Smooth muscle cell (in vitro differentiated cells): ENCODE data around the gene MARK1. TPM values are rescaled to one million over a fixed set of nuclear protein-coding genes. Genes with fewer than 3 reads are reported as not detected.

Experiments
- DNase-seq: peaks from one replicate; lab custom pipeline; 2025; ENCODE audit not compliant: unreplicated experiment; lab: John Stamatoyannopoulos, UW
- H2AFZ ChIP-seq: fragments of 200-600 bp; sonication (generic); 2 replicates; pipeline ENCODE4 v1.6.0; 2016; ENCODE audit warnings: antibody characterized with exemption, low read depth, mild to moderate bottlenecking
- H3F3A ChIP-seq: fragments of 200-600 bp; sonication (generic); 2 replicates; pipeline ENCODE4 v1.6.0; 2017; ENCODE audit warnings: antibody characterized with exemption, low read depth
- H3K27ac ChIP-seq: fragments of 200-600 bp; sonication (generic); 2 replicates; pipeline ENCODE4 v1.5.1; 2016; ENCODE audit warnings: low read depth, mild to moderate bottlenecking
- H3K27me3 ChIP-seq: fragments of 200-600 bp; sonication (generic); 2 replicates; pipeline ENCODE4 v1.6.1; 2016; ENCODE audit warnings: low read depth, mild to moderate bottlenecking
- H3K36me3 ChIP-seq: fragments of 200-600 bp; sonication (generic); 2 replicates; pipeline ENCODE4 v1.5.1; 2016; ENCODE audit warnings: low read depth
- H3K4me1 ChIP-seq: fragments of 200-600 bp; sonication (generic); 2 replicates; pipeline ENCODE4 v1.5.1; 2016; ENCODE audit warnings: low read depth
- H3K4me2 ChIP-seq: fragments of 200-600 bp; sonication (generic); 2 replicates; pipeline ENCODE4 v1.6.0; 2016; ENCODE audit warnings: mild to moderate bottlenecking
- H3K4me3 ChIP-seq: fragments of 200-600 bp; sonication (generic); 2 replicates; pipeline ENCODE4 v1.5.1; 2016; ENCODE audit warnings: mild to moderate bottlenecking
- H3K79me2 ChIP-seq: fragments of 200-600 bp; sonication (generic); 2 replicates; pipeline ENCODE4 v1.6.0; 2016; ENCODE audit warnings: low read depth, mild to moderate bottlenecking
- H3K9ac ChIP-seq: fragments of 200-600 bp; sonication (generic); 2 replicates; pipeline ENCODE4 v1.6.0; 2016; ENCODE audit warnings: low read depth
- H3K9me3 ChIP-seq: fragments of 200-600 bp; sonication (generic); replicated peaks from 2 replicates; pipeline ENCODE4 v1.5.1; 2016; ENCODE audit warnings: low read depth
- H4K20me1 ChIP-seq: fragments of 200-600 bp; sonication (generic); 2 replicates; pipeline ENCODE4 v1.6.0; 2016; ENCODE audit warnings: low read depth
- WGBS: methylation state at CpG from one replicate; pipeline ENCODE4 v1.1.7; 2016; ENCODE audit warnings: low lambda C conversion rate; 5-methylcytosine and 5-hydroxymethylcytosine counted together
- polyA plus RNA-seq: library from polyadenylated mRNA; unstranded; fragments of >200 nt; fragmentation: Nextera tagmentation; extraction: Ambion mirVana; gene quantifications from 2 replicates; pipeline ENCODE4 v1.2.1, GENCODE V29; 2016
- total RNA-seq: library from RNA; depleted of rRNA; stranded (reverse); fragments of >200 nt; gene quantifications from 2 replicates; pipeline ENCODE4 v1.2.3, GENCODE V29; 2014
- TF ChIP-seq, protein P1 (sequence below): fragments of 200-600 bp; sonication (generic); IDR thresholded peaks from 2 replicates; pipeline ENCODE4 v1.5.1; 2017; ENCODE audit warnings: borderline replicate concordance, mild to moderate bottlenecking, antibody characterized with exemption; ENCODE audit not compliant: insufficient read depth, poor library complexity, severe bottlenecking

Gene MARK1
- total and polyA plus RNA-seq, 2 experiments from 2014 or later, result 4.4 to 5.5 TPM

DNA sequence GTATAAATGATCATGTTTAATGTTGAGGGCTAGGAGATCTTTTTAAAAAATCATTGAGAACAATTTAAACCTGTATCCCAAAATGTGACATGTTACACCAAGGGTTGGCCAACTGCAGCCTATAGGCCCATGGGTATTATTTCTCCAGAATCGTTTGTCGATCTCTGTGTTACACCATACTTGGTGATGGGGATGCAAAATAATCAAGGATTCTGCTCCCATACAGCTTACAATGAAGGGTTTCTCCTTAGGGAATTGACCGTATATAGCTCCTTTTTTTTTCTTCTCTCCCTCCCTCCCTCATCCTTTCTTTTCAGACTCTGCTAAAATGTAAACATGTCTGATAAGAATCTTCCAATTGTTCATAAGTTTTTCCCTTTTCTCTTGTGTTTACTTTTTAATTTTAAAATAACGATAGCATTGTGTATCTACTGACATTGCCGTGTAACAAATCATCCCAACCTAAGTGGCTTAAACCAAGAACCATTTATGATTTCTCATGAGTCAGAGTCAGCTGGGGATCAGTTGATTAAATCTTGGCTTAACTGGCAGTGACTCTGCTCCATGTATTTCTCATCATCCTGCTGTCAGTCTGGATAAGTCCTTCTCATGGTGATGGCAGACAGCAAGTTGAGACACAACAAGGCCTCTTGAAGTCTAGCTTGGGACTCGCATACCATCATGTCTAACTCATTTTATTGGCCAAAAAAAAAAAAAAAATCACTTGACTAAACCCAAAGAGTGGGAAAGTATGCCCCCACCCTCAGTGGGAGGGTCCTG lies 48.0 kb downstream of the MARK1 start:
- Histone ChIP-seq H3K36me3 (no peaks in the 10 kb centered on the region), H4K20me1 (no peaks in the 10 kb centered on the region), H3K9ac (no peak overlapping the region), H3K79me2 (peaks cover 9% of the 10 kb centered on the region), H3K27ac (no peak overlapping the region), H3K4me1 (no peaks in the 10 kb centered on the region), H3K27me3 (no peaks in the 10 kb centered on the region), H3K9me3 (peaks cover 11% of the 10 kb centered on the region), H3K4me2 (no peak overlapping the region), H3K4me3 (no peak overlapping the region), H3F3A (no peaks in the 10 kb centered on the region), H2AFZ (no peak overlapping the region)
- 88% methylated on average over 6 of the region's 6 CpGs for WGBS
- no peak for DNase-seq
- TF ChIP-seq, protein P1, sequence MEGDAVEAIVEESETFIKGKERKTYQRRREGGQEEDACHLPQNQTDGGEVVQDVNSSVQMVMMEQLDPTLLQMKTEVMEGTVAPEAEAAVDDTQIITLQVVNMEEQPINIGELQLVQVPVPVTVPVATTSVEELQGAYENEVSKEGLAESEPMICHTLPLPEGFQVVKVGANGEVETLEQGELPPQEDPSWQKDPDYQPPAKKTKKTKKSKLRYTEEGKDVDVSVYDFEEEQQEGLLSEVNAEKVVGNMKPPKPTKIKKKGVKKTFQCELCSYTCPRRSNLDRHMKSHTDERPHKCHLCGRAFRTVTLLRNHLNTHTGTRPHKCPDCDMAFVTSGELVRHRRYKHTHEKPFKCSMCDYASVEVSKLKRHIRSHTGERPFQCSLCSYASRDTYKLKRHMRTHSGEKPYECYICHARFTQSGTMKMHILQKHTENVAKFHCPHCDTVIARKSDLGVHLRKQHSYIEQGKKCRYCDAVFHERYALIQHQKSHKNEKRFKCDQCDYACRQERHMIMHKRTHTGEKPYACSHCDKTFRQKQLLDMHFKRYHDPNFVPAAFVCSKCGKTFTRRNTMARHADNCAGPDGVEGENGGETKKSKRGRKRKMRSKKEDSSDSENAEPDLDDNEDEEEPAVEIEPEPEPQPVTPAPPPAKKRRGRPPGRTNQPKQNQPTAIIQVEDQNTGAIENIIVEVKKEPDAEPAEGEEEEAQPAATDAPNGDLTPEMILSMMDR, result no peak

DNA sequence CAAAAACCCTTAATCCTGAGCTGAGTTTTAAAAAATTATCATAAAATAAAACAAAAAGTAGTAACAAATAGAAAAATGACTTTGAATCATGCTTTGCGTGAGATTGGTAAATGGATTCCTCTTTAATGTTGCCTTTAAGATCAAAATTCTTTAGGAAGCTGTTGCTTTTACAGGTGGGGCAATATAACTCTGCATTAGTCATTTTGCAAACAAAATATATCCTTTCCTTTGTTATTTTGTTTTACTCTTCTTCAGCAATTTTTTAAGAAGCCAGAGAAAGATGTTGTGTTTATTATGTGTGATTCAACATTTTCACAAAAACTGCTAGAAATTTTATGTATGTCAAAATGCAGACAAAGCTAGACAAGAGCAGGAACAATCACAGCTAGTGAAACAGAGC lies 50.0 kb downstream of the MARK1 start:
- no peak overlapping the region for H3K4me3 ChIP-seq
- H3K27me3 ChIP-seq, result no peaks in the 10 kb centered on the region
- H3K4me2 ChIP-seq, result no peak overlapping the region
- no peaks in the 10 kb centered on the region for H3F3A ChIP-seq
- TF ChIP-seq, protein P1, result no peak
- no peak overlapping the region for H3K27ac ChIP-seq
- no peak overlapping the region for H2AFZ ChIP-seq
- H3K4me1 ChIP-seq, result no peaks in the 10 kb centered on the region
- peaks cover 11% of the 10 kb centered on the region for H3K9me3 ChIP-seq
- H3K79me2 ChIP-seq, result peaks cover 8% of the 10 kb centered on the region
- H4K20me1 ChIP-seq, result no peaks in the 10 kb centered on the region
- DNase-seq, result no peak
- WGBS, result 97% methylated on average over 1 of the region's 1 CpG
- H3K9ac ChIP-seq, result no peak overlapping the region
- no peaks in the 10 kb centered on the region for H3K36me3 ChIP-seq

DNA sequence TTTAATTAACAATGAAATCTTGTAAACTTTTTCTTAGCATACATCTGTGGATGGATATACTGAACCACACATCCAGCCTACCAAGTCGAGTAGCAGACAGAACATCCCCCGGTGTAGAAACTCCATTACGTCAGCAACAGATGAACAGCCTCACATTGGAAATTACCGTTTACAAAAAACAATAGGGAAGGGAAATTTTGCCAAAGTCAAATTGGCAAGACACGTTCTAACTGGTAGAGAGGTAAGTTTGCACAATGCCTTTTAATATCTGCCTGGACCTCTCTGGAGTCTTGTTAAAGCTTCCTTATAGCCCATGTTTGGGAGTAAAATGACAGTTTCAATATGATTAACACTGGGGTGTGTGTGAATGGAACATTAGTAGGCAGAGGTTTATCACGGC lies 51.4 kb downstream of the MARK1 start:
- TF ChIP-seq, protein P1, result no peak
- Histone ChIP-seq H3K4me2 (no peak overlapping the region), H3F3A (no peaks in the 10 kb centered on the region), H3K4me3 (no peak overlapping the region), H3K36me3 (no peaks in the 10 kb centered on the region), H2AFZ (no peak overlapping the region), H4K20me1 (no peaks in the 10 kb centered on the region), H3K9me3 (peaks cover 6% of the 10 kb centered on the region), H3K79me2 (no peaks in the 10 kb centered on the region), H3K27ac (no peak overlapping the region), H3K4me1 (no peaks in the 10 kb centered on the region), H3K27me3 (no peaks in the 10 kb centered on the region), H3K9ac (no peak overlapping the region)
- WGBS, result 97% methylated on average over 6 of the region's 6 CpGs
- DNase-seq, result no peak

DNA sequence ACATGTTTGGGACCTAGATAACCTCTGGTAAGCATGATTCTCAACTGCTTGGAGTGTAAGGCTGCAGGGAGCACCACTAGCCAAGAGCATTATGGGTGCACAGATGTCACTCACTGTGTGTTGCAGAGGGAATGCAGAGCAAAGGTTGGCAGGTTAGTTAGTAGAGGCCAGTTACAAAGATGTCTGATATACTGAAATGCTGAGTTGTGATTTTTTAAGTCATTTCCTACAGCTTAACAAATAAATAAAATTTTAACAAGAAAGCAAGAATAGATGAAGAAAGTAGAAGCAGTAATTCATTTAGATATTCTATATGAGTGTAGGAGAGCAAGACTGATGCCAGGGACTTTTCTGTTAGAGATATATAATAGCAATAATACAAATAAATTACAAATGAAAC lies 64.8 kb downstream of the MARK1 start:
- no peak overlapping the region for H3K9ac ChIP-seq
- H3K9me3 ChIP-seq, result no peaks in the 10 kb centered on the region
- TF ChIP-seq, protein P1, result no peak
- H3K27ac ChIP-seq, result no peak overlapping the region
- H3K4me2 ChIP-seq, result no peak overlapping the region
- no peaks in the 10 kb centered on the region for H3K4me1 ChIP-seq
- H3K36me3 ChIP-seq, result no peaks in the 10 kb centered on the region
- no peaks in the 10 kb centered on the region for H3K79me2 ChIP-seq
- H4K20me1 ChIP-seq, result no peaks in the 10 kb centered on the region
- no peak for DNase-seq
- no peak overlapping the region for H2AFZ ChIP-seq
- H3K4me3 ChIP-seq, result no peak overlapping the region
- no peaks in the 10 kb centered on the region for H3K27me3 ChIP-seq
- H3F3A ChIP-seq, result no peaks in the 10 kb centered on the region
